Measurements from ENCODE around the gene LKAAEAR1. TPM values are rescaled to one million over a fixed set of nuclear protein-coding genes. Genes with fewer than 3 reads are reported as not detected.

Gene LKAAEAR1
- total and polyA plus RNA-seq, 2 of the 4 experiments (the other 2 are of a cell fraction), result 0.21 TPM; not detected in 1

GRCh38 chr20:64095927-64096326 is 11.7 kb upstream of the LKAAEAR1 start:
- dilution Hi-C loops (cut with HindIII; ENCODE audit: low sequenced_read_pairs, unreplicated experiment), result no loop called here

More at GRCh38 chr20:64095927-64096326, 11.7 kb upstream of the LKAAEAR1 start:
- H3K4me3 ChIP-seq (ENCODE audit: insufficient read depth, low read depth, low read length), result no peak overlapping the region
- no peak overlapping the region for H4K5ac ChIP-seq (ENCODE audit: low read depth, low read length)
- H3K9me3 ChIP-seq (ENCODE audit: control insufficient read depth, insufficient read depth, low read length), result no peaks in the 10 kb centered on the region
- H4K8ac ChIP-seq (ENCODE audit: low read depth in 2 of 2, low read length in 2 of 2), result no peak overlapping the region
- in situ Hi-C loops (cut with MboI; ENCODE audit: low sequenced_read_pairs), result no loop called here
- no peaks in the 10 kb centered on the region for H3K9me1 ChIP-seq (ENCODE audit: insufficient read depth, low read length)
- DNase-seq, result no peak
- ChIA-PET CTCF (no interaction called here), POLR2A (ENCODE audit: unreplicated experiment) (no interaction called here)
- 76% methylated on average over 8 of the region's 11 CpGs; no CpG with 5 or more reads in 1 of the 2 experiments for WGBS, 2 experiments (ENCODE audit: extremely low coverage in 2 of 2, insufficient read length in 1 of 2)
- BruUV-seq (replicated peaks), result no TSS peak
- no peak overlapping the region for H3K14ac ChIP-seq (replicated peaks; ENCODE audit: low read depth, low read length)
- peaks cover 18% of the 10 kb centered on the region for H3K27me3 ChIP-seq (ENCODE audit: control insufficient read depth, insufficient read depth, low read length)
- no peak for ATAC-seq (ENCODE audit: low read depth)
- no peak overlapping the region for H4K91ac ChIP-seq (ENCODE audit: insufficient read depth, low read depth, low read length)
- H4K20me1 ChIP-seq (ENCODE audit: insufficient read depth, low read length), result no peaks in the 10 kb centered on the region
- H3K36me3 ChIP-seq (ENCODE audit: control insufficient read depth, insufficient read depth, low read length), result no peaks in the 10 kb centered on the region
- no peaks in the 10 kb centered on the region for H3K79me1 ChIP-seq (ENCODE audit: low read depth in 1 of 2, low read length in 2 of 2)
- no peak for TF ChIP-seq RAD21 (IDR thresholded peaks at IDR 0.05; ENCODE audit: low read length)
- no peak for TF ChIP-seq BHLHE40 (IDR thresholded peaks at IDR 0.05; ENCODE audit: low read depth, low read length)
- TF ChIP-seq NFE2L2 (IDR thresholded peaks at IDR 0.05; ENCODE audit: low read depth, low read length), result no peak
- no peak for TF ChIP-seq MAFK (IDR thresholded peaks at IDR 0.05; ENCODE audit: low read depth, low read length)
- TF ChIP-seq RFX5 (IDR thresholded peaks at IDR 0.05; ENCODE audit: low read depth, low read length), result no peak
- TF ChIP-seq MXI1 (IDR thresholded peaks at IDR 0.05; ENCODE audit: borderline replicate concordance, low read depth, low read length), result no peak
- no peak for TF ChIP-seq CEBPB (IDR thresholded peaks at IDR 0.05; ENCODE audit: low read depth, low read length)
- TF ChIP-seq POLR2A (IDR thresholded peaks at IDR 0.05; ENCODE audit: low read depth, low read length), result no peak
- TF ChIP-seq CHD1 (IDR thresholded peaks at IDR 0.05; ENCODE audit: low read depth, low read length), result no peak
- TF ChIP-seq RCOR1 (IDR thresholded peaks at IDR 0.05; ENCODE audit: insufficient replicate concordance, low read length), result no peak
- TF ChIP-seq FOS (IDR thresholded peaks at IDR 0.05; ENCODE audit: low read depth, low read length), result no peak
- no peak for TF ChIP-seq MAZ (IDR thresholded peaks at IDR 0.05; ENCODE audit: borderline replicate concordance, low read depth, low read length)
- TF ChIP-seq USF2 (IDR thresholded peaks at IDR 0.05; ENCODE audit: low read depth, low read length), result no peak
- no peak for TF ChIP-seq ELK1 (IDR thresholded peaks at IDR 0.05; ENCODE audit: borderline replicate concordance, low read depth, low read length)
- no peak for TF ChIP-seq CTCF (conservative IDR thresholded peaks at IDR 0.05; ENCODE audit: low read depth, low read length)
- intact Hi-C loops (cut with micrococcal nuclease), result no loop called here
- no peak overlapping the region for H3K4ac ChIP-seq (ENCODE audit: low read depth, low read length)
- no peak overlapping the region for H3K27ac ChIP-seq (ENCODE audit: insufficient read depth, low read length)
- no peak overlapping the region for H3K56ac ChIP-seq (ENCODE audit: extremely low read depth, insufficient read depth, low read length)
- no peak overlapping the region for H2BK20ac ChIP-seq (ENCODE audit: low read depth, low read length)
- H3K23ac ChIP-seq (ENCODE audit: low read depth, low read length), result no peak overlapping the region
- no peak overlapping the region for H3K9ac ChIP-seq (ENCODE audit: low read depth, low read length)
- no peak overlapping the region for H2BK5ac ChIP-seq (ENCODE audit: low read depth, low read length, poor library complexity, severe bottlenecking)
- H3K4me2 ChIP-seq (ENCODE audit: low read depth, low read length), result no peak overlapping the region
- no peak overlapping the region for H2BK120ac ChIP-seq (ENCODE audit: low read depth, low read length)
- no peak overlapping the region for H3K18ac ChIP-seq (ENCODE audit: low read depth, low read length)
- H3K4me1 ChIP-seq (ENCODE audit: control insufficient read depth, insufficient read depth, low read length), result no peaks in the 10 kb centered on the region
- H2AFZ ChIP-seq (replicated peaks; ENCODE audit: low read length, poor library complexity), result no peak overlapping the region
- no peak overlapping the region for H2BK15ac ChIP-seq (ENCODE audit: low read depth, low read length)
- H2AK9ac ChIP-seq (replicated peaks; ENCODE audit: low read depth, low read length, poor library complexity), result no peak overlapping the region
- no peak overlapping the region for H2AK5ac ChIP-seq (ENCODE audit: low read depth, low read length)
